Neural cell (in vitro differentiated cells): ENCODE results near the gene TAS2R13.

ENCODE experiments used
- CTCF ChIP-seq: fragments of 450-650 bp; IDR thresholded peaks from 2 replicates; pipeline ENCODE4 v1.5.1; 2014; ENCODE audit warnings: antibody characterized with exemption, mild to moderate bottlenecking, moderate library complexity; ENCODE audit not compliant: poor library complexity, severe bottlenecking
- EP300 ChIP-seq: fragments of 450-650 bp; conservative IDR thresholded peaks from 2 replicates; pipeline ENCODE4 v1.6.1; 2014; ENCODE audit warnings: antibody characterized with exemption, mild to moderate bottlenecking, moderate library complexity; ENCODE audit not compliant: poor library complexity, severe bottlenecking
- EZH2 ChIP-seq: fragments of 200-600, 300-800 bp; shearing (Covaris generic), sonication (generic); IDR thresholded peaks from 2 replicates; pipeline ENCODE4 v1.6.1; 2014; ENCODE audit warnings: antibody characterized with exemption, low read length, borderline replicate concordance, mild to moderate bottlenecking; ENCODE audit not compliant: insufficient read depth, poor library complexity, severe bottlenecking
- MXI1 ChIP-seq: fragments of 450-650 bp; conservative IDR thresholded peaks from 2 replicates; pipeline ENCODE4 v1.6.1; 2014; ENCODE audit warnings: antibody characterized with exemption, mild to moderate bottlenecking; ENCODE audit not compliant: poor library complexity, severe bottlenecking
- POLR2AphosphoS5 ChIP-seq: IDR thresholded peaks from 2 replicates; pipeline ENCODE4 v1.6.1; 2012
- RAD21 ChIP-seq: fragments of 450-650 bp; conservative IDR thresholded peaks from 2 replicates; pipeline ENCODE4 v1.6.1; 2014; ENCODE audit warnings: antibody characterized with exemption, mild to moderate bottlenecking, moderate library complexity
- REST ChIP-seq: IDR thresholded peaks from 2 replicates; pipeline ENCODE4 v1.6.1; 2012; ENCODE audit warnings: borderline replicate concordance
- SMC3 ChIP-seq: fragments of 450-650 bp; conservative IDR thresholded peaks from 2 replicates; pipeline ENCODE4 v1.6.1; 2014; ENCODE audit warnings: antibody characterized with exemption, mild to moderate bottlenecking, moderate library complexity; ENCODE audit not compliant: poor library complexity

- no peak for TF ChIP-seq EP300
- TF ChIP-seq CTCF, result no peak
- no peak for TF ChIP-seq EZH2
- no peak for TF ChIP-seq POLR2AphosphoS5
- no peak for TF ChIP-seq REST
- TF ChIP-seq SMC3, result no peak
- TF ChIP-seq MXI1, result no peak
- TF ChIP-seq RAD21, result no peak
Measured at GRCh38 chr12:10936506-10936905, 27.1 kb upstream of the TAS2R13 start.
